ENCODE data around the gene MED26.
"Not testable (repeated sequence)": the region's sequence is repeated elsewhere in the genome, so short reads cannot be mapped to it uniquely, and the experiment has no call there.

GRCh38 chr19:16543734-16544133, 84.3 kb downstream of the MED26 start:
- TF ChIP-seq EZH2 (IDR thresholded peaks at IDR 0.05); POLR2AphosphoS5 (IDR thresholded peaks at IDR 0.05; ENCODE audit: borderline replicate concordance, low read depth, low read length): not testable (repeated sequence)

Measured in SK-N-MC (cell line).